Measurements from ENCODE around the gene MRAS.

DNA sequence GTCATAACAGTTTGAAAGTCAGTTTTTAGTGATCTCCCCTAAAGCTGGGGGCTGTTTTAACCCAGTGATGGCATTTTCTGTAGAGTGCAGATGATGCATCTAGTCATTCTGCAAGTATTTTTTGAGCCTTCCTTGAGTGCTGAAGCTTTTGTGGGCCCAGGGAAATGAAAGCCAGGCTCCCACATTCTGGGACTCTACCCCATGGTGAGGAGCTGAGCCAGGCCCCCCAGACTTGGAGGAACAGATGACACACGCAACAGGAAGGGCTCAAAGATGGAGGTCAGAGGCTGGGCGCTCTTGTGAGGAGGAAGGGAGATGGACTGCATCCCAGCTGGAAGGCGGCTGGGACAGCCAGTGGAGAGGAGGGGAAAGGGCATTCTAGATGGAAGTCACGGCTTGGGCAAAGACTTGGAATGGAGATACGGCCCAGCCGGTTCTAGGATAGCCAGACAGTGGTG is 40.8 kb downstream of the MRAS start:
- TF ChIP-seq, protein P1, sequence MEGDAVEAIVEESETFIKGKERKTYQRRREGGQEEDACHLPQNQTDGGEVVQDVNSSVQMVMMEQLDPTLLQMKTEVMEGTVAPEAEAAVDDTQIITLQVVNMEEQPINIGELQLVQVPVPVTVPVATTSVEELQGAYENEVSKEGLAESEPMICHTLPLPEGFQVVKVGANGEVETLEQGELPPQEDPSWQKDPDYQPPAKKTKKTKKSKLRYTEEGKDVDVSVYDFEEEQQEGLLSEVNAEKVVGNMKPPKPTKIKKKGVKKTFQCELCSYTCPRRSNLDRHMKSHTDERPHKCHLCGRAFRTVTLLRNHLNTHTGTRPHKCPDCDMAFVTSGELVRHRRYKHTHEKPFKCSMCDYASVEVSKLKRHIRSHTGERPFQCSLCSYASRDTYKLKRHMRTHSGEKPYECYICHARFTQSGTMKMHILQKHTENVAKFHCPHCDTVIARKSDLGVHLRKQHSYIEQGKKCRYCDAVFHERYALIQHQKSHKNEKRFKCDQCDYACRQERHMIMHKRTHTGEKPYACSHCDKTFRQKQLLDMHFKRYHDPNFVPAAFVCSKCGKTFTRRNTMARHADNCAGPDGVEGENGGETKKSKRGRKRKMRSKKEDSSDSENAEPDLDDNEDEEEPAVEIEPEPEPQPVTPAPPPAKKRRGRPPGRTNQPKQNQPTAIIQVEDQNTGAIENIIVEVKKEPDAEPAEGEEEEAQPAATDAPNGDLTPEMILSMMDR (IDR thresholded peaks at IDR 0.05), result no peak
- no peak for TF ChIP-seq POLR2AphosphoS5 (IDR thresholded peaks at IDR 0.05)
- no peak for TF ChIP-seq EP300 (IDR thresholded peaks at IDR 0.05)
- no peak for TF ChIP-seq POLR2A (IDR thresholded peaks at IDR 0.05; ENCODE audit: low read depth)

Data from esophagus muscularis mucosa (tissue), 4 donors.